NCI-H1105 (cell line): ENCODE results near the gene ZFC3H1.
"Not testable (repeated sequence)": the region's sequence is repeated elsewhere in the genome, so short reads cannot be mapped to it uniquely, and the experiment has no call there.

Source experiments
- DNase-seq: peaks from one replicate; lab custom pipeline; 2025; lab: John Stamatoyannopoulos, UW

The ZFC3H1 gene

GRCh38 chr12:71576496-71576895 lies 87.2 kb downstream of the ZFC3H1 start:
- no peak for DNase-seq

GRCh38 chr12:71569885-71570284 lies 93.8 kb downstream of the ZFC3H1 start:
- DNase-seq: not testable (repeated sequence)

- DNase-seq: no peak
These were observed 96.1 kb downstream of the ZFC3H1 start for GRCh38 chr12:71567537-71567936.

- DNase-seq: no peak
These were observed 97.0 kb downstream of the ZFC3H1 start for GRCh38 chr12:71566655-71567054.

- DNase-seq: no peak
These were observed 98.1 kb downstream of the ZFC3H1 start for GRCh38 chr12:71565535-71565934.

GRCh38 chr12:71562676-71563595 lies 100.7 kb downstream of the ZFC3H1 start:
- peak; percentile 89 for DNase-seq
